ENCODE measurements around the gene PDE5A.

The PDE5A gene

DNA sequence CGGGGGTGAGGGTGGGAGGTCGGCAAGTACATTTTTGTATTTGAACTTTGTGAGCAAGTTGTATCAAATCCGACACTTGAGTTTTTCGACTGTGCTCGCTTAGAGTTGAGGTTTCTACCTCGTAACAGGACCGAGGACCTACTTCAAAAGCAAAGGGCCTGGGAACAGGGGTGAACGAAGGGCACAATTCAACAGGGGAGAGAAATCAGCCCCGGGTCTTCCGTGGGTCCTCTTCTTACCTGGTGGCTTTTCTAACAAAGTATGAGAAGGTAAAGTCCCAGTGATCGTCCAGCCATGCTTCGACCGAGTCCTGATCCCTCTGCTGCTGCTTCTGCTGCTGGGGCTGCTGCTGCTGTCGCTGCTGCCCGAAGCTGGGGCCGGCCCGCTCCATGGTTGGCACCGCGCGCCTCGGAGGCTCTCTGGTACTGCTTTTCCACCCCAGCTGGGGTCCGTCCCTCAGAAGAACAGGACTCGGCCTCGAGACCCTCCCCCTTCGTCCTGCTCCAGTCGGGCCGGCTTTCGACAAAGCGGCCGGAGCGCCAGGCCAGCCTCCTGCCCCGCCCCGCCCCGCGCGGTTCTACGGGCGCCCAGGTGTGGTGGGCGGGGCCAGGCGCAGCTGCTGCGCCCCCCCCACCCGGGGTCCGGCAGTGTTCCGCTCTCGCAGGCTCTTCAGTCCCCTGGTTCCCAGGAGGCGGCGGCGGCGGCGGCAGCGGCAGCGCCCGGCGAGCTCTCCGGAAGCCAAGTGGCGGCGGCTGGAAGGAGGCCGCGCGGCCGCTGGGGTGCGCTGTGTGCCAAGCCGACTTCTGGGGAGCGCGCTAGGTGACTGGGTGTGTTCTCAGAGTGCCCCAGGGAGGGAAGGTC is at the start of gene PDE5A:
Gene PDE5A (minus strand): TSS at position 524 of the 861 bp plus-strand sequence. CDS start 133 bp downstream, at position 391.
- peak within 1 kb of the TSS; percentile 90 for H3K27ac ChIP-seq (ENCODE audit: low read depth, low read length)
- peaks cover 11 to 22% of the 10 kb centered on the region in 2 donors for H3K4me1 ChIP-seq (ENCODE audit: control insufficient read depth in 1 of 2, insufficient read depth in 2 of 2, low read length in 2 of 2)
- H3K9ac ChIP-seq (ENCODE audit: low read depth in 1 of 2, low read length in 2 of 2) = peak within 1 kb of the TSS; percentile 69 to 86
- H3K27me3 ChIP-seq (ENCODE audit: control insufficient read depth in 1 of 2, insufficient read depth in 2 of 2, low read length in 2 of 2) = no peaks in the 10 kb centered on the region
- H3K36me3 ChIP-seq (ENCODE audit: control insufficient read depth in 1 of 2, insufficient read depth in 2 of 2, low read length in 2 of 2) = no peaks in the 10 kb centered on the region
- H3K9me3 ChIP-seq (ENCODE audit: control insufficient read depth in 1 of 2, low read length in 2 of 2) = no peaks in the 10 kb centered on the region
- H3K4me3 ChIP-seq (ENCODE audit: low read depth in 1 of 2, low read length in 2 of 2) = peak within 1 kb of the TSS; percentile 90 to 97

GRCh38 chr4:119676101-119676500 is 47.5 kb upstream of the PDE5A start:
- H3K4me3 ChIP-seq (ENCODE audit: low read depth in 1 of 2, low read length in 2 of 2) = no peak overlapping the region
- H3K9ac ChIP-seq (ENCODE audit: low read depth in 1 of 2, low read length in 2 of 2) = no peak overlapping the region
- no peaks in the 10 kb centered on the region for H3K4me1 ChIP-seq (ENCODE audit: control insufficient read depth in 1 of 2, insufficient read depth in 2 of 2, low read length in 2 of 2)
- H3K27me3 ChIP-seq (ENCODE audit: control insufficient read depth in 1 of 2, insufficient read depth in 2 of 2, low read length in 2 of 2) = no peaks in the 10 kb centered on the region
- no peaks in the 10 kb centered on the region for H3K9me3 ChIP-seq (ENCODE audit: control insufficient read depth in 1 of 2, low read length in 2 of 2)
- no peaks in the 10 kb centered on the region for H3K36me3 ChIP-seq (ENCODE audit: control insufficient read depth in 1 of 2, insufficient read depth in 2 of 2, low read length in 2 of 2)
- H3K27ac ChIP-seq (ENCODE audit: low read depth, low read length) = no peak overlapping the region

- Histone ChIP-seq H3K27ac (ENCODE audit: low read depth, low read length) (no peak overlapping the region), H3K9me3 (ENCODE audit: control insufficient read depth in 1 of 2, low read length in 2 of 2) (no peaks in the 10 kb centered on the region), H3K4me1 (ENCODE audit: control insufficient read depth in 1 of 2, insufficient read depth in 2 of 2, low read length in 2 of 2) (no peaks in the 10 kb centered on the region), H3K27me3 (ENCODE audit: control insufficient read depth in 1 of 2, insufficient read depth in 2 of 2, low read length in 2 of 2) (no peaks in the 10 kb centered on the region), H3K36me3 (ENCODE audit: control insufficient read depth in 1 of 2, insufficient read depth in 2 of 2, low read length in 2 of 2) (no peaks in the 10 kb centered on the region), H3K9ac (ENCODE audit: low read depth in 1 of 2, low read length in 2 of 2) (no peak overlapping the region), H3K4me3 (ENCODE audit: low read depth in 1 of 2, low read length in 2 of 2) (no peak overlapping the region)
Measured at GRCh38 chr4:119675391-119675790, 46.8 kb upstream of the PDE5A start.

GRCh38 chr4:119672938-119673337 is 44.3 kb upstream of the PDE5A start:
- Histone ChIP-seq H3K9me3 (ENCODE audit: control insufficient read depth in 1 of 2, low read length in 2 of 2) (no peaks in the 10 kb centered on the region), H3K27me3 (ENCODE audit: control insufficient read depth in 1 of 2, insufficient read depth in 2 of 2, low read length in 2 of 2) (no peaks in the 10 kb centered on the region), H3K4me1 (ENCODE audit: control insufficient read depth in 1 of 2, insufficient read depth in 2 of 2, low read length in 2 of 2) (no peaks in the 10 kb centered on the region), H3K4me3 (ENCODE audit: low read depth in 1 of 2, low read length in 2 of 2) (no peak overlapping the region), H3K9ac (ENCODE audit: low read depth in 1 of 2, low read length in 2 of 2) (no peak overlapping the region), H3K36me3 (ENCODE audit: control insufficient read depth in 1 of 2, insufficient read depth in 2 of 2, low read length in 2 of 2) (no peaks in the 10 kb centered on the region), H3K27ac (ENCODE audit: low read depth, low read length) (no peak overlapping the region)

DNA sequence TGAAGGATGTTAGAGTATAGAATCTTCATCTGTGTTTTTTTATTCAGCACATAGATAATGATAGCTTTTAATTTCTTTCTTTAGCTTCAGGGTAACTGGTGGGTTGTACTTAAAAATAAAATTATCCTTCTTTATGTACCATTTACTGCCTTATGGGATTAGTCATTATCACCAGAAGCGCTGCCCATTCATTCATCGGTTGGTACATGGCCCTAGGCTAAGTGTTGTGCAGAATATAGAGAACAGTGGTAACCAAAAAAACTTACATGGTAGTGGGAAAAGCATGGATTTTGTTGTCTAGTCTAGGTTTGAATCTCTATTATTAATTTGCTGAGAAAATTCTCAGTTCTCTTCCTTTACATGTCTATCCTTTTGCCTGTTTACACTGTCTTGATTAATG is 43.5 kb upstream of the PDE5A start:
- H3K9ac ChIP-seq (ENCODE audit: low read depth in 1 of 2, low read length in 2 of 2) = no peak overlapping the region
- no peaks in the 10 kb centered on the region for H3K4me1 ChIP-seq (ENCODE audit: control insufficient read depth in 1 of 2, insufficient read depth in 2 of 2, low read length in 2 of 2)
- H3K27ac ChIP-seq (ENCODE audit: low read depth, low read length) = no peak overlapping the region
- H3K27me3 ChIP-seq (ENCODE audit: control insufficient read depth in 1 of 2, insufficient read depth in 2 of 2, low read length in 2 of 2) = no peaks in the 10 kb centered on the region
- H3K9me3 ChIP-seq (ENCODE audit: control insufficient read depth in 1 of 2, low read length in 2 of 2) = no peaks in the 10 kb centered on the region
- no peak overlapping the region for H3K4me3 ChIP-seq (ENCODE audit: low read depth in 1 of 2, low read length in 2 of 2)
- no peaks in the 10 kb centered on the region for H3K36me3 ChIP-seq (ENCODE audit: control insufficient read depth in 1 of 2, insufficient read depth in 2 of 2, low read length in 2 of 2)

- Histone ChIP-seq H3K36me3 (ENCODE audit: control insufficient read depth in 1 of 2, insufficient read depth in 2 of 2, low read length in 2 of 2) (no peaks in the 10 kb centered on the region), H3K27me3 (ENCODE audit: control insufficient read depth in 1 of 2, insufficient read depth in 2 of 2, low read length in 2 of 2) (no peaks in the 10 kb centered on the region), H3K4me1 (ENCODE audit: control insufficient read depth in 1 of 2, insufficient read depth in 2 of 2, low read length in 2 of 2) (no peaks in the 10 kb centered on the region), H3K27ac (ENCODE audit: low read depth, low read length) (no peak overlapping the region), H3K9me3 (ENCODE audit: control insufficient read depth in 1 of 2, low read length in 2 of 2) (no peaks in the 10 kb centered on the region), H3K9ac (ENCODE audit: low read depth in 1 of 2, low read length in 2 of 2) (no peak overlapping the region), H3K4me3 (ENCODE audit: low read depth in 1 of 2, low read length in 2 of 2) (no peak overlapping the region)
Measured at GRCh38 chr4:119671205-119671604, 42.6 kb upstream of the PDE5A start.

DNA sequence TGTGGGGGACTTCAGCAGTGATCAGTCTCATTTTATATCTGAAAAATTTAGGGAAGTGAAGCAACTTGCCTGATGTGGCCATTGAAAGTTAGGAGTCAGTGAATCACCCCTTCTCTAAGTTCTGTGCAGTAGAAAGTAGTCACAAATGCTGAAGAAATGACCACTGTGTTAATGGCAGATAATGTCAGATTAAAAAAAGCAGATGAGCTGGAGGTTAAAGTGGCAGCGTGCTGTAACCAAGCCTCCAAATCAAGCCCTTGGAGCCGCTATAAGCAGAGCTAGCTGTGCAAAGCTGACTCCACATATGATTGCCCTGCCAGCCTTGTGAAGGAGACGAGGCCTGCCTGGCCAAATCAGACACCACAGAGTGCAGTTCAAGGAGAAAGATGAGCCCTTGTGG is 39.2 kb upstream of the PDE5A start:
- Histone ChIP-seq H3K9me3 (ENCODE audit: control insufficient read depth in 1 of 2, low read length in 2 of 2) (no peaks in the 10 kb centered on the region), H3K4me3 (ENCODE audit: low read depth in 1 of 2, low read length in 2 of 2) (no peak overlapping the region), H3K27ac (ENCODE audit: low read depth, low read length) (no peak overlapping the region), H3K27me3 (ENCODE audit: control insufficient read depth in 1 of 2, insufficient read depth in 2 of 2, low read length in 2 of 2) (no peaks in the 10 kb centered on the region), H3K9ac (ENCODE audit: low read depth in 1 of 2, low read length in 2 of 2) (no peak overlapping the region), H3K36me3 (ENCODE audit: control insufficient read depth in 1 of 2, insufficient read depth in 2 of 2, low read length in 2 of 2) (no peaks in the 10 kb centered on the region), H3K4me1 (ENCODE audit: control insufficient read depth in 1 of 2, insufficient read depth in 2 of 2, low read length in 2 of 2) (peaks cover 0 to 11% of the 10 kb centered on the region in 2 donors)

DNA sequence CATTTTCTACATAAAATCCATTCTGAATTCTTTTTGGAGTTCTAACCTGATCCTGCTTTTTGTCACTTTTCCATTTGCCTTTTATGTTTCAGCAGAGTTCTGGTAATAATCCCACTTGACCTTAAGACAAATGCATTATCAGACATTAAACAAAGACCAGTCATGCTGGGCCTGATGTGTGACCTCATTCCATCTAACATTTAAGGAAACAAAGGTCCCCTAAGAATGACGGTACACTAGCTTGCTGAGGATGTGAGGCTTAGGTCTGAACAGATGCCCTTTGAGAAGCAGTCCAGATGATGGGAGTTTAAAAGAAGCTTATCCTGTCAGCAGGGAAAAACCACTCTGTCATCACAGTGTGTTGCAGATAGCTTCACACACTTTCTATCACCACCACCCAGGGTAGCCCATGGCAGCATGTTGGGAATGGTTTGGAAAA is 38.1 kb upstream of the PDE5A start:
- Histone ChIP-seq H3K4me3 (ENCODE audit: low read depth in 1 of 2, low read length in 2 of 2) (no peak overlapping the region), H3K27ac (ENCODE audit: low read depth, low read length) (no peak overlapping the region), H3K27me3 (ENCODE audit: control insufficient read depth in 1 of 2, insufficient read depth in 2 of 2, low read length in 2 of 2) (no peaks in the 10 kb centered on the region), H3K36me3 (ENCODE audit: control insufficient read depth in 1 of 2, insufficient read depth in 2 of 2, low read length in 2 of 2) (no peaks in the 10 kb centered on the region), H3K9me3 (ENCODE audit: control insufficient read depth in 1 of 2, low read length in 2 of 2) (no peaks in the 10 kb centered on the region), H3K4me1 (ENCODE audit: control insufficient read depth in 1 of 2, insufficient read depth in 2 of 2, low read length in 2 of 2) (peaks cover 0 to 11% of the 10 kb centered on the region in 2 donors), H3K9ac (ENCODE audit: low read depth in 1 of 2, low read length in 2 of 2) (no peak overlapping the region)

GRCh38 chr4:119665752-119666151 is 37.1 kb upstream of the PDE5A start:
- Histone ChIP-seq H3K4me3 (ENCODE audit: low read depth in 1 of 2, low read length in 2 of 2) (no peak overlapping the region), H3K27ac (ENCODE audit: low read depth, low read length) (no peak overlapping the region), H3K27me3 (ENCODE audit: control insufficient read depth in 1 of 2, insufficient read depth in 2 of 2, low read length in 2 of 2) (no peaks in the 10 kb centered on the region), H3K4me1 (ENCODE audit: control insufficient read depth in 1 of 2, insufficient read depth in 2 of 2, low read length in 2 of 2) (peaks cover 0 to 11% of the 10 kb centered on the region in 2 donors), H3K36me3 (ENCODE audit: control insufficient read depth in 1 of 2, insufficient read depth in 2 of 2, low read length in 2 of 2) (no peaks in the 10 kb centered on the region), H3K9ac (ENCODE audit: low read depth in 1 of 2, low read length in 2 of 2) (no peak overlapping the region), H3K9me3 (ENCODE audit: control insufficient read depth in 1 of 2, low read length in 2 of 2) (no peaks in the 10 kb centered on the region)

GRCh38 chr4:119664168-119664907 is 35.7 kb upstream of the PDE5A start:
- Histone ChIP-seq H3K4me3 (ENCODE audit: low read depth in 1 of 2, low read length in 2 of 2) (peak overlapping the region; percentile 6 to 23), H3K4me1 (ENCODE audit: control insufficient read depth in 1 of 2, insufficient read depth in 2 of 2, low read length in 2 of 2) (peaks cover 0 to 11% of the 10 kb centered on the region in 2 donors), H3K27me3 (ENCODE audit: control insufficient read depth in 1 of 2, insufficient read depth in 2 of 2, low read length in 2 of 2) (no peaks in the 10 kb centered on the region), H3K9ac (ENCODE audit: low read depth in 1 of 2, low read length in 2 of 2) (no peak overlapping the region), H3K9me3 (ENCODE audit: control insufficient read depth in 1 of 2, low read length in 2 of 2) (no peaks in the 10 kb centered on the region), H3K36me3 (ENCODE audit: control insufficient read depth in 1 of 2, insufficient read depth in 2 of 2, low read length in 2 of 2) (no peaks in the 10 kb centered on the region), H3K27ac (ENCODE audit: low read depth, low read length) (no peak overlapping the region)
